ENCODE data around the gene SPNS2.

SPNS2 gene

GRCh38 chr17:4582101-4582501, 83.4 kb downstream of the SPNS2 start:
- Histone ChIP-seq H3K4me3 (ENCODE audit: low read depth, low read length) (no peak overlapping the region), H3K9me3 (ENCODE audit: severe bottlenecking) (no peaks in the 10 kb centered on the region), H3K36me3 (no peaks in the 10 kb centered on the region), H3K27ac (peak overlapping the region; percentile 18), H3K27me3 (ENCODE audit: insufficient read depth, low read depth, severe bottlenecking) (no peaks in the 10 kb centered on the region)
- TF ChIP-seq, protein P1, sequence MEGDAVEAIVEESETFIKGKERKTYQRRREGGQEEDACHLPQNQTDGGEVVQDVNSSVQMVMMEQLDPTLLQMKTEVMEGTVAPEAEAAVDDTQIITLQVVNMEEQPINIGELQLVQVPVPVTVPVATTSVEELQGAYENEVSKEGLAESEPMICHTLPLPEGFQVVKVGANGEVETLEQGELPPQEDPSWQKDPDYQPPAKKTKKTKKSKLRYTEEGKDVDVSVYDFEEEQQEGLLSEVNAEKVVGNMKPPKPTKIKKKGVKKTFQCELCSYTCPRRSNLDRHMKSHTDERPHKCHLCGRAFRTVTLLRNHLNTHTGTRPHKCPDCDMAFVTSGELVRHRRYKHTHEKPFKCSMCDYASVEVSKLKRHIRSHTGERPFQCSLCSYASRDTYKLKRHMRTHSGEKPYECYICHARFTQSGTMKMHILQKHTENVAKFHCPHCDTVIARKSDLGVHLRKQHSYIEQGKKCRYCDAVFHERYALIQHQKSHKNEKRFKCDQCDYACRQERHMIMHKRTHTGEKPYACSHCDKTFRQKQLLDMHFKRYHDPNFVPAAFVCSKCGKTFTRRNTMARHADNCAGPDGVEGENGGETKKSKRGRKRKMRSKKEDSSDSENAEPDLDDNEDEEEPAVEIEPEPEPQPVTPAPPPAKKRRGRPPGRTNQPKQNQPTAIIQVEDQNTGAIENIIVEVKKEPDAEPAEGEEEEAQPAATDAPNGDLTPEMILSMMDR (IDR thresholded peaks at IDR 0.05; ENCODE audit: low read depth, low read length), result no peak
- peak; percentile 50 for DNase-seq

GRCh38 chr17:4582691-4583090, 84.0 kb downstream of the SPNS2 start:
- no peak for DNase-seq
- Histone ChIP-seq H3K36me3 (no peaks in the 10 kb centered on the region), H3K4me3 (ENCODE audit: low read depth, low read length) (no peak overlapping the region), H3K27me3 (ENCODE audit: insufficient read depth, low read depth, severe bottlenecking) (no peaks in the 10 kb centered on the region), H3K9me3 (ENCODE audit: severe bottlenecking) (no peaks in the 10 kb centered on the region), H3K27ac (no peak overlapping the region; the same call in 1 of the 2 replicates)
- TF ChIP-seq, protein P1 (IDR thresholded peaks at IDR 0.05; ENCODE audit: low read depth, low read length), result no peak

GRCh38 chr17:4583206-4583605, 84.5 kb downstream of the SPNS2 start:
- H3K36me3 ChIP-seq, result no peaks in the 10 kb centered on the region
- peak overlapping the region; percentile 53 for H3K4me3 ChIP-seq (ENCODE audit: low read depth, low read length)
- H3K27me3 ChIP-seq (ENCODE audit: insufficient read depth, low read depth, severe bottlenecking), result no peaks in the 10 kb centered on the region
- H3K27ac ChIP-seq, result no peak overlapping the region
- TF ChIP-seq, protein P1 (IDR thresholded peaks at IDR 0.05; ENCODE audit: low read depth, low read length), result no peak
- H3K9me3 ChIP-seq (ENCODE audit: severe bottlenecking), result no peaks in the 10 kb centered on the region
- DNase-seq, result no peak

- peak; percentile 88 for DNase-seq
- Histone ChIP-seq H3K36me3 (no peaks in the 10 kb centered on the region), H3K4me3 (ENCODE audit: low read depth, low read length) (peak overlapping the region; percentile 53), H3K9me3 (ENCODE audit: severe bottlenecking) (no peaks in the 10 kb centered on the region), H3K27ac (peak overlapping the region; percentile 55), H3K27me3 (ENCODE audit: insufficient read depth, low read depth, severe bottlenecking) (no peaks in the 10 kb centered on the region)
- TF ChIP-seq, protein P1 (IDR thresholded peaks at IDR 0.05; ENCODE audit: low read depth, low read length), result peak; percentile 74
These were observed 85.1 kb downstream of the SPNS2 start for GRCh38 chr17:4583782-4584100.

DNA sequence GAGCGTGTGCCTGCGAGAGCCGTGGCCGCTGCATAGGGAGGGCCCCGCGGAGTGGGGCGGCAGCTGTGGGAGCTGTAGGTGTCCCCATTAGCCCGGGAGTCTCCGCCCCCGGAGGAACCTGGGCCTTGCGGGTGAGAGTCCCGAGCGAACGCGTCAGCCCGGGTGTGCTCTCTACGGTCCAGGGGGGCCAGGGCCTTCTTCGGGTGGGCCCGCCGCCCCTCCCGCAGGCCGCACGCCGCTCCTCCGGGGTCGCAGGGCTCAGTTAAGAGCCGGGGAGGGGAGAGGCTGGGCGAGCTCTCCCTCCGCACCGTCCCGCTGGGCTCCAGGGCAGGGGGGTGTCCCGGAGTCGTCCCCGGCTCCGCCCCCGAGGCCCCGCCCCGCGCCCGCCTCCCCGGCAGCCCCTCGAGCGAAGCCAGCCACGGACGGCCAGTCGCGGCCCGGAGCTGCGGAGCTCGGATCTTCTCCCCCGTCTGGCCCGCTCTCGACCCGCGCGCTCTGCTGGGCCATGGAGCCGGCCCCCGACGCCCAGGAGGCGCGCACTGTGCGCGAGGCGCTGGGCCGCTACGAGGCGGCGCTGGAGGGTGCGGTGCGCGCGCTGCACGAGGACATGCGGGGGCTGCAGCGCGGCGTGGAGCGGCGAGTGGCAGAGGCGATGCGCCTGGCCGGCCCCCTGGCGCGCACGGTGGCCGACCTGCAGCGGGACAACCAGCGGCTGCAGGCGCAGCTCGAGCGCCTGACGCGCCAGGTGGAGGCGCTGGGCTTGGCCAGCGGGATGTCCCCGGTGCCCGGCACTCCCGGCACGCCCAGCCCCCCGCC, 85.6 kb downstream of the SPNS2 start, which contains the start of gene SMTNL2:
TSS of gene SMTNL2 (plus strand) at position 429 of the 816 bp plus-strand sequence. CDS start at position 506, 77 bp downstream.
- peak within 1 kb of the TSS; percentile 53 for H3K4me3 ChIP-seq (ENCODE audit: low read depth, low read length)
- no peaks in the 10 kb centered on the region for H3K27me3 ChIP-seq (ENCODE audit: insufficient read depth, low read depth, severe bottlenecking)
- peak; percentile 68 for DNase-seq
- TF ChIP-seq, protein P1 (IDR thresholded peaks at IDR 0.05; ENCODE audit: low read depth, low read length), result peak; percentile 27; the same call in 1 of the 2 replicates
- H3K36me3 ChIP-seq, result no peaks in the 10 kb centered on the region
- H3K9me3 ChIP-seq (ENCODE audit: severe bottlenecking), result no peaks in the 10 kb centered on the region
- H3K27ac ChIP-seq, result peak within 1 kb of the TSS; percentile 55
